ACHN (cell line): ENCODE results near the gene CLBA1.

Experiments used
- DNase-seq: peaks from one replicate; pipeline ENCODE4 v3.0.0-alpha.2; 2015
- in situ Hi-C: cut with HindIII; loops from 2 replicates; pipeline ENCODE4 v1.10.0; 2017; ENCODE audit warnings: low sequenced_read_pairs, low pct_ligation_motif_present, low pct_unique_long_range_greater_than_20kb

CLBA1 gene

DNA sequence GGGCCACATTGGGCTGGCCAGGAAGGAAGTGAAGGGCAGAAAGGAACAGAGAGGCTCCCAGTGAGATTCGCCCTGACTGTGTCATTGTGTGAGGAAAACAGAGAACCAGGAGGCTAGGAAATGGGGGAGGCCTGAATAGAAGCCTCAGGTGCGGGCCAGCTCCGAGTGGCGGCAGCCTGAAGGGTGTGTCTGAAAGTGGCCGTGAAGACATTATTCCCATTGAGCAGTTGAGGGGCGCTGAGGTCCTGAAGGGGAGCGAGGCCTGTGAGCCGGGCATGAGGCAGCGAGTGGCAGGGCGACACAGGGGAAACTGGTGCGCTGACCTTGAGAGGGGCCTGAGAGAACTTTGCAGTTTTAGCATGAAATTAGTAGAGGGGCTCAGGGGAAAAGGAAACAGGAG is 6.9 kb downstream of the CLBA1 start:
- DNase-seq, result no peak
- in situ Hi-C loops, result no loop called here

DNA sequence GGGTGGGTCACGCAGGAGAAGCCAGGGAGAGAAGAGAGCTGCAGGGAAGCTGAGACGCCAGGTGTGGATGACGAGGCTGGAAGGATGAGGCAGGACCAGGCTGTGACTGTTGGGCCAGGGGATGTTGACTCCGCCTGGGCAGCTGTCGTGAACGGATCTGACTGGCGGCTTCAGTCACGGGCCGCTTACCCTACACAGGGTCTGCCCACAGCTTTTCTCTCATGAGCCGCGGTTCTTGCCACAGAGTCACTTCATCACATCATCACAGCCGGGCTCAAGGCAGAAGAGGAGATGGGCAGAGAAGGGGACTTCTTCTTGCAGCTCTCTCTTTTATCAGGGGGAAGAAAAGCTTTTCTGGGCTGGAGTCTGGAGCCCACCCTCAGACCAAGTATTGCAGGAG is 7.7 kb downstream of the CLBA1 start:
- DNase-seq, result no peak
- in situ Hi-C loops, result no loop called here

- in situ Hi-C loops, result no loop called here
- no peak for DNase-seq
These were observed 8.4 kb downstream of the CLBA1 start for GRCh38 chr14:104993808-104994591.

DNA sequence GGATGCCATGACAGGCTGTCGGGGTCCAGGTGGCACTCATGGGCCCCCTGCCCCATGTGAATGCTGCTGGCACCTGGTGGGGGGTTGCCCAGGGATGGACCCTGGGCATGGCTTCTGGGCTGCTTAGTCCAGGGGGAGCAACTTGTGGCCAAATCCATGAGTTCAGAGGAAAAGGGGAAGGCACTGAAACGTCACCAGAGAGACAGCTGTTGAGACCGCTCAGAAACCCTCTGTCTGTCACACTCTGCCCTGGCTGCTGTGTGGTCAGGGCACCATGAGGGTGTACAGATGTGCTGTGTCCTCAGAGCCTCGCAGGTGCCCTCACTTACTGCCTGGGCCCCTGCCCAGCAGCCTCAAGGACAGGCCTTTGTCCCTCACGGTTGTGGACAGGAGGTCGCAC is 9.4 kb downstream of the CLBA1 start:
- no peak for DNase-seq
- in situ Hi-C loops, result no loop called here

DNA sequence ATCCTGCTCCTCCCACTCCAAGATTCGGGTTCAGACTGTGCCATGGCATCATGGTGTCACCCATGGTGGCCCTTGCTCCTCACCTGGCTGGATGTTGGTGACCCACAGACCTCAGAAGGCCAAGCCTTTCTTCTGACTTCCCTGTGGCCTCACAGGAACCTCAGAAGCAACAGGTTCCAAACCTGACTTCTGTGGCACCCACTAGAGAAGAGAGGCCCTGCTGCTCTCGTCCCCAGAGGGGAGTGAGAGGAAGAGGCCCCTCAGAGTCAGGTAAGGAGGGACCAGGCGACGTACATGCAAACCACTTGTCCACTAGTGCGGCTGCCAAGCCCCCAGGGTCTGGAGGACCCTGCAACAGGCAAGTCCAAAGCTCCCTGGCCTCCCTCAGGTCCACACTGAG is 10.4 kb downstream of the CLBA1 start:
- no peak for DNase-seq
- in situ Hi-C loops, result no loop called here

GRCh38 chr14:104996483-104996882 is 10.9 kb downstream of the CLBA1 start:
- in situ Hi-C loops, result no loop called here
- DNase-seq, result no peak

GRCh38 chr14:104998801-104999200 is 13.2 kb downstream of the CLBA1 start:
- in situ Hi-C loops, result no loop called here
- DNase-seq, result no peak

DNA sequence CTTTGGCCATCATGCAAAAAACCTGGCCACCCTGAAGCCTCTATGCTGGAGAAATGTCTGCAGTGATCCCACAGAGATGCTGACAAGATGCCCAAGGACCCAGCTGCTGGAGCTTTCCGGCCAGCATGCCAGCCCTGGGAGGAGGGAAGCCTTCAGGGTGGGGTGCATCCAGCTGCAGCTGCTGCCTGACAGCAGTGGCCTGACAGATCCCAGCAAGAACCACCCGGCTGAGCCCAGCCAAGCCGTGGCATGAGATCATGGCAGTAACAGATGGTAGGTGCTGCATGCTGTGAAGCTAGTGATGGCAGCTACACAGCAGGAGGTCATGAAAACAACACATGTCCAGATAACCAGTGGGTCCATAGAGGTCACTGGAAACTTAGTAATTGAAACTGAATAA is 13.8 kb downstream of the CLBA1 start:
- in situ Hi-C loops, result no loop called here
- DNase-seq, result no peak

GRCh38 chr14:105005329-105005928 is 19.8 kb downstream of the CLBA1 start:
- DNase-seq, result no peak
- in situ Hi-C loops, result no loop called here

GRCh38 chr14:105005929-105006830 is 20.6 kb downstream of the CLBA1 start:
- in situ Hi-C loops, result no loop called here
- no peak for DNase-seq

DNA sequence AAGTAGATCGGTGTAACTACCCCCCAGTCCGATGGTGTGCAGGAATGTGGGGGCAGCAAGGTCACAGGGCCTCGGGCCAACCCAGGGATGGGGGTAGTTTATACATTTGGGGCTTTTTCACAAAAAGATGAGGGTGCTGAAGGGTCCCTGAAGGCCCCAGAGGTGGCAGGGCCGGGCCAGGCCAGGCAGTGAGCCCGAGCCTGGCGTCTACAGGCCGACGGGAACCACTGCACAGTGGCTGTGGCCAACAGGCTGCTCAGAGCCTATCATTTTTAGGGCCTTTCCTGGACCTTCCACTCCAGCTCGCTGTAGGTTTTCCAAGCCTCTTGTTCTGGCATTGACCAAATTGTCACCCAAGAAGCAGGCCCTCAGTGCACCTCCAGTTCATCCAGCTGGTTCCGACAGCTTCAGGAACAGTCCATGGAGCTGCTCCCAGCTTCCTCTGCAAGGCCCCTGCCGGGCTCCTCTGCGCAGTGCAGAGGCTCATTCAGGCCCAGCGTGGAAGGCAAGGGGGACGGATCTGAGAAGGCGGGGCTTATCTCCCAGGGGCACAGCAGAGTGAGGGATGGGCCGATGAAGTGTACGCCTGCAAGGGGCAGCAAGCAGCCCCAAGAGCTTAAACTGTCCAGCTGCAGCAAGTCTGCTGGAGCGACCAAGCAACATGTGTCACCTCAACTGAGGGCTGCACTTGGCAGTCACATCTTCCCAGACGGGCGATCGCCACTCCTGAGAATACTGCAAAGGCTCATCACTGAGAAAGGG is 21.4 kb downstream of the CLBA1 start:
- DNase-seq, result no peak
- in situ Hi-C loops, result no loop called here

DNA sequence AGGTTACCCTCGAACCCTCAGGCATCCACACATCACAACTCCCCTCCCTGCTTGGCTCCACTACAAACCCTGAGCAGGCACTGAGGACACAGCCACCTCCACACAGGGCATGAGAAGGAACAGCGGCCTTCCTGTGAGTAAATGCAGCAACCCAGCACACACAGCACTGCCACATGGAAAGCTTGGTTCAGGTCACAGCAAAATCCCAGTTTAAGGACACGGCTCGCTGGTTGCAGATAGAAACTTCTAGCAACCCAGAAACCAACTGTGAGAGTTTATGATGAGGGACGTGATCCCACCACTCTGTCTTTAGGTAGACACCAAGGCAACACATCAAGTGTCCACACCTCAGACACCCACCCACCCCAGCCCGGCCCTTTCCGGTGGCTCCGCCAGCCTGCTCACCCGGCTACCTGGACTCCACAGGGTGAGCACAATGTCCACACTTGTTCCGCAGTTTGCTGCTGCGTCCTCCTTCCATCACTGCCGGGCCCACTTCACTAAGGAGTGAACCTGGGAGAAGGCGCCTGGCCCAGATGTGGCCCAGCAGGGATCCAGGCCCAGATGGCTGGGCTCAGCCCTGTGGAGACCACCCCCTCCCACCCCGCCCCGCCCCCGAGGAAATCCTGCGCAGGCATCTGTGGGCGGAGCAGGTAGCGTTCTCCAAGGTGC is 22.1 kb downstream of the CLBA1 start:
- in situ Hi-C loops, result no loop called here
- DNase-seq, result no peak

DNA sequence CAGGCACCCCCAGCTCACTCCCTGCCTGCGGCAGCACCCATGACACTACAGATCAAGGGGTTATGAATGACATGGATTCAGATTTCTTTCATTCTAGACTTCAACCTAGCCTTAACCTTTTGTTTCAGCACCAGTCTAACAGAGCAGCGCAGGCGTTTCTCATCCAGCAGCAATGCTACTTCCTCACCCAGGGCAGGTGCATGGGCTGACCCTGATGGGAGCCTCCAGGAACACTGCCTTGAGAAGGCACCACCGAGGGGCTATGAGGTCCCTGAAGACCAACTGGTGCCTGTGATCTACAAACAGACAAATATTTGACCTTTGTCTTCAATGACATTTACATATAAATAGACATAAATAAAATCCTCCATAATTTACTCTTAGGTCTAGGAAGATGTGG is 24.5 kb downstream of the CLBA1 start:
- DNase-seq, result no peak
- in situ Hi-C loops, result no loop called here

- DNase-seq, result no peak
- in situ Hi-C loops, result no loop called here
These were observed 25.3 kb downstream of the CLBA1 start for GRCh38 chr14:105010891-105011291.

- in situ Hi-C loops, result no loop called here
- DNase-seq, result no peak
These were observed 25.9 kb downstream of the CLBA1 start for GRCh38 chr14:105011312-105011990.

GRCh38 chr14:105012171-105012985 is 26.8 kb downstream of the CLBA1 start:
- in situ Hi-C loops, result no loop called here
- no peak for DNase-seq

DNA sequence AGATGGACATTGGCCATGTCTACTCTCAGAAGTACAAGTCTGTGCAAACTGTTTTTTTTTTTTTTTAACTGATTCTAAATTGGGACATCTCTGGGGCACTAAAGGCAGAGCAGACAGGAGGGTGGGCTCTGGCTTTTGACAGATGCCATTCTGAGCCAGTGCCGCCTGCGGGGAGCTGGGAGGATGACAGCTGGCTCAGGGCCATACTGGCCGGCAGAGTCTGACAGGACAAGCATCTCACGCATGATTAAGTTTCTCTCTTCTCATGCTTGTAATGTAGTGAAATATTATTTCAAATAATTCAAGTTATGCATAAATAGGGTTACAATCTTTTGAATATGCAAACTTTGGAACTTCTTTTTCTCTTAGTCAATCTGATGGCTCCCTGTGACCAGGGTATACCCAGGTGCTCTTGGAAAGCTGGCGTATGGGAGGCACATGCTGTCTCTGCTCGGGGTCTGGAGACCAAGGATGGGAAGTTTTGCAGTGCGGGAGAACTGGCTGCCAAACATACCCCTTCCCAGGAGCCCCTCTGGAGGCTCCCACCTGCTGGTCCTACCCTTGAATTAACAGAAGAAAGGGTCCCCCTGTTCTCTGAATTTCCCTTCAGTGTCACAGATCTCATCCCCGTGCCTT is 27.7 kb downstream of the CLBA1 start:
- in situ Hi-C loops, result no loop called here
- DNase-seq, result no peak
